Measurements from ENCODE around the gene FOSL1.

Gene FOSL1

GRCh38 chr11:65945941-65946558 is 45.9 kb upstream of the FOSL1 start:
- Histone ChIP-seq H3K27ac (ENCODE audit: low read depth, low read length) (no peak overlapping the region), H3K23ac (ENCODE audit: low read length) (no peak overlapping the region), H2BK5ac (ENCODE audit: low read depth, low read length, poor library complexity) (no peak overlapping the region), H3K9ac (ENCODE audit: low read length) (no peak overlapping the region), H3K79me1 (ENCODE audit: low read length) (no peaks in the 10 kb centered on the region), H3K27me3 (ENCODE audit: insufficient read depth, low read length) (no peaks in the 10 kb centered on the region), H3K4me3 (ENCODE audit: low read depth, low read length) (no peak overlapping the region), H3K36me3 (ENCODE audit: control insufficient read depth in 1 of 2, insufficient read depth in 2 of 2, low read length in 2 of 2) (no peaks in the 10 kb centered on the region), H3K14ac (ENCODE audit: low read length) (no peak overlapping the region), H3K4ac (ENCODE audit: low read depth, low read length) (no peak overlapping the region), H3K18ac (ENCODE audit: low read length) (no peak overlapping the region), H3K4me2 (ENCODE audit: low read length) (no peak overlapping the region), H4K8ac (ENCODE audit: low read depth, low read length) (no peak overlapping the region), H2AK5ac (ENCODE audit: low read length) (no peak overlapping the region), H2BK12ac (ENCODE audit: low read length) (no peak overlapping the region), H4K91ac (ENCODE audit: low read depth, low read length) (no peak overlapping the region), H3K79me2 (ENCODE audit: control insufficient read depth, insufficient read depth, low read length, poor library complexity) (no peaks in the 10 kb centered on the region), H3K4me1 (ENCODE audit: control insufficient read depth in 1 of 2, insufficient read depth in 2 of 2, low read length in 2 of 2) (no peaks in the 10 kb centered on the region), H4K12ac (ENCODE audit: low read depth, low read length) (no peak overlapping the region), H2BK120ac (ENCODE audit: insufficient read depth, low read length, poor library complexity) (no peak overlapping the region), H2AFZ (ENCODE audit: insufficient read depth, low read length, poor library complexity) (no peak overlapping the region), H3K9me3 (ENCODE audit: insufficient read depth, low read depth, low read length) (no peaks in the 10 kb centered on the region)
- WGBS (ENCODE audit: extremely low coverage, insufficient coverage, insufficient read length): no CpG with 5 or more reads among the region's 11 CpGs
- no peak for DNase-seq

GRCh38 chr11:65945430-65945911 is 45.3 kb upstream of the FOSL1 start, which contains the start of gene TSGA10IP:
Gene TSGA10IP, plus strand, starts transcription at chr11:65945480. Its CDS starts 196 bp downstream, at chr11:65945676.
- Histone ChIP-seq H3K4me3 (ENCODE audit: low read depth, low read length) (no peak within 1 kb of the TSS), H3K27ac (ENCODE audit: low read depth, low read length) (no peak within 1 kb of the TSS), H3K4me2 (ENCODE audit: low read length) (no peak within 1 kb of the TSS), H3K23ac (ENCODE audit: low read length) (no peak within 1 kb of the TSS), H2BK5ac (ENCODE audit: low read depth, low read length, poor library complexity) (no peak within 1 kb of the TSS), H4K8ac (ENCODE audit: low read depth, low read length) (no peak within 1 kb of the TSS), H2BK12ac (ENCODE audit: low read length) (no peak within 1 kb of the TSS), H2AK5ac (ENCODE audit: low read length) (no peak within 1 kb of the TSS), H3K14ac (ENCODE audit: low read length) (no peak within 1 kb of the TSS), H3K18ac (ENCODE audit: low read length) (no peak within 1 kb of the TSS), H3K79me2 (ENCODE audit: control insufficient read depth, insufficient read depth, low read length, poor library complexity) (no peaks in the 10 kb centered on the region), H3K27me3 (ENCODE audit: insufficient read depth, low read length) (no peaks in the 10 kb centered on the region), H2BK120ac (ENCODE audit: insufficient read depth, low read length, poor library complexity) (no peak within 1 kb of the TSS), H3K79me1 (ENCODE audit: low read length) (no peaks in the 10 kb centered on the region), H3K9ac (ENCODE audit: low read length) (no peak within 1 kb of the TSS), H3K4ac (ENCODE audit: low read depth, low read length) (no peak within 1 kb of the TSS), H2AFZ (ENCODE audit: insufficient read depth, low read length, poor library complexity) (no peak within 1 kb of the TSS), H4K12ac (ENCODE audit: low read depth, low read length) (no peak within 1 kb of the TSS), H3K9me3 (ENCODE audit: insufficient read depth, low read depth, low read length) (no peaks in the 10 kb centered on the region), H3K36me3 (ENCODE audit: control insufficient read depth in 1 of 2, insufficient read depth in 2 of 2, low read length in 2 of 2) (no peaks in the 10 kb centered on the region), H4K91ac (ENCODE audit: low read depth, low read length) (no peak within 1 kb of the TSS), H3K4me1 (ENCODE audit: control insufficient read depth in 1 of 2, insufficient read depth in 2 of 2, low read length in 2 of 2) (no peaks in the 10 kb centered on the region)
- no CpG with 5 or more reads among the region's 13 CpGs for WGBS (ENCODE audit: extremely low coverage, insufficient coverage, insufficient read length)
- no peak for DNase-seq

DNA sequence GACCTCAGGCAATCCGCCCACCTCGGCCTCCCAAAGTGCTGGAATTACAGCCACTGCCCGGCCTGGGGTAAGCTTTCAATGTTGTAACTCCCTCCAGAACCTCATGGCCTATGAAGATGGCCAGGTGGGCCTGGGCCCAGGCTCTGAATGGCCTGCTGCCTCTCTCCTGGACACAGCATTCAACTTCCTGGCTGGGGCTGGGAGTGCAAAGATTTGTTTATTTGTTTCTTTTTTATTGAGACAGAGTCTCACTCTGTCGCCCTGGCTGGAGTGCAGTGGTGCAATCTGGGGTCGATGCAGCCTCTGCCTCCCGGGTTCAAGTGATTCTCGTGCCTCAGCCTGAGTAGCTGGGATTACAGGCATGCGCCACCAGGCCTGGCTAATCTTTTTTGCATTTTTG is 44.6 kb upstream of the FOSL1 start:
- WGBS (ENCODE audit: extremely low coverage, insufficient coverage, insufficient read length): no CpG with 5 or more reads among the region's 8 CpGs
- no peaks in the 10 kb centered on the region for H3K27me3 ChIP-seq (ENCODE audit: insufficient read depth, low read length)
- no peak for DNase-seq
- H3K79me2 ChIP-seq (ENCODE audit: control insufficient read depth, insufficient read depth, low read length, poor library complexity): no peaks in the 10 kb centered on the region
- H3K9me3 ChIP-seq (ENCODE audit: insufficient read depth, low read depth, low read length): no peaks in the 10 kb centered on the region
- no peak overlapping the region for H3K4ac ChIP-seq (ENCODE audit: low read depth, low read length)
- no peak overlapping the region for H2AFZ ChIP-seq (ENCODE audit: insufficient read depth, low read length, poor library complexity)
- H3K27ac ChIP-seq (ENCODE audit: low read depth, low read length): no peak overlapping the region
- H2BK5ac ChIP-seq (ENCODE audit: low read depth, low read length, poor library complexity): no peak overlapping the region
- no peak overlapping the region for H2BK120ac ChIP-seq (ENCODE audit: insufficient read depth, low read length, poor library complexity)
- H3K4me3 ChIP-seq (ENCODE audit: low read depth, low read length): no peak overlapping the region
- H3K36me3 ChIP-seq (ENCODE audit: control insufficient read depth in 1 of 2, insufficient read depth in 2 of 2, low read length in 2 of 2): no peaks in the 10 kb centered on the region
- H4K12ac ChIP-seq (ENCODE audit: low read depth, low read length): no peak overlapping the region
- H2BK12ac ChIP-seq (ENCODE audit: low read length): no peak overlapping the region
- H3K79me1 ChIP-seq (ENCODE audit: low read length): no peaks in the 10 kb centered on the region
- H4K8ac ChIP-seq (ENCODE audit: low read depth, low read length): no peak overlapping the region
- no peak overlapping the region for H3K18ac ChIP-seq (ENCODE audit: low read length)
- H3K4me2 ChIP-seq (ENCODE audit: low read length): no peak overlapping the region
- no peak overlapping the region for H2AK5ac ChIP-seq (ENCODE audit: low read length)
- H4K91ac ChIP-seq (ENCODE audit: low read depth, low read length): no peak overlapping the region
- H3K23ac ChIP-seq (ENCODE audit: low read length): no peak overlapping the region
- no peak overlapping the region for H3K14ac ChIP-seq (ENCODE audit: low read length)
- H3K9ac ChIP-seq (ENCODE audit: low read length): no peak overlapping the region
- no peaks in the 10 kb centered on the region for H3K4me1 ChIP-seq (ENCODE audit: control insufficient read depth in 1 of 2, insufficient read depth in 2 of 2, low read length in 2 of 2)

DNA sequence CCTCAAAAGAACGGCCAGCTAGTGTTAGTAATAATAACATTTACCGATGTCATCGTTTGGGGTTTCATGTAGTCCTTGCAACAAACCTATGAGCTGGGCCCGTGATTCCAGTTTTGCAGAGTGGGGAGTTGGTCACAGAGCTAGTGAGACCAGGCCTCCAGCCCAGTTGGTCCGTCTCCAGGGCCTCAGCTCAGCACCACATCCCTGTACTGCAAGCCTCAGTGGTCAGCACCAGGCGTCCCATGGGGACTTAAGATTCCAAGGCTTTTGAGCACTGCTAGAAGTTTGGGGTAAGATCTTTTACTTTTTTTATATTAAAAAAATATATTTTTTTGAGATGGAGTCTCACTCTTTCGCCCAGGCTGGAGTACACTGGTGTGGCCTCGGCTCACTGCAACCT is 44.0 kb upstream of the FOSL1 start:
- Histone ChIP-seq H2AFZ (ENCODE audit: insufficient read depth, low read length, poor library complexity) (no peak overlapping the region), H3K9me3 (ENCODE audit: insufficient read depth, low read depth, low read length) (no peaks in the 10 kb centered on the region)
- no CpG with 5 or more reads among the region's 8 CpGs for WGBS (ENCODE audit: extremely low coverage, insufficient coverage, insufficient read length)

More for the DNA sequence above, 44.0 kb upstream of the FOSL1 start:
- H3K4me3 ChIP-seq (ENCODE audit: low read depth, low read length): no peak overlapping the region
- H3K79me1 ChIP-seq (ENCODE audit: low read length): no peaks in the 10 kb centered on the region
- no peak overlapping the region for H3K4me2 ChIP-seq (ENCODE audit: low read length)
- H3K14ac ChIP-seq (ENCODE audit: low read length): no peak overlapping the region
- no peaks in the 10 kb centered on the region for H3K27me3 ChIP-seq (ENCODE audit: insufficient read depth, low read length)
- H4K12ac ChIP-seq (ENCODE audit: low read depth, low read length): no peak overlapping the region
- no peak overlapping the region for H3K18ac ChIP-seq (ENCODE audit: low read length)
- no peak overlapping the region for H2BK12ac ChIP-seq (ENCODE audit: low read length)
- no peak overlapping the region for H3K23ac ChIP-seq (ENCODE audit: low read length)
- no peak overlapping the region for H2AK5ac ChIP-seq (ENCODE audit: low read length)
- no peaks in the 10 kb centered on the region for H3K79me2 ChIP-seq (ENCODE audit: control insufficient read depth, insufficient read depth, low read length, poor library complexity)
- no peak overlapping the region for H3K27ac ChIP-seq (ENCODE audit: low read depth, low read length)
- H3K9ac ChIP-seq (ENCODE audit: low read length): no peak overlapping the region
- no peaks in the 10 kb centered on the region for H3K4me1 ChIP-seq (ENCODE audit: control insufficient read depth in 1 of 2, insufficient read depth in 2 of 2, low read length in 2 of 2)
- H4K8ac ChIP-seq (ENCODE audit: low read depth, low read length): no peak overlapping the region
- H2BK5ac ChIP-seq (ENCODE audit: low read depth, low read length, poor library complexity): no peak overlapping the region
- H2BK120ac ChIP-seq (ENCODE audit: insufficient read depth, low read length, poor library complexity): no peak overlapping the region
- no peaks in the 10 kb centered on the region for H3K36me3 ChIP-seq (ENCODE audit: control insufficient read depth in 1 of 2, insufficient read depth in 2 of 2, low read length in 2 of 2)
- no peak for DNase-seq
- H4K91ac ChIP-seq (ENCODE audit: low read depth, low read length): no peak overlapping the region
- H3K4ac ChIP-seq (ENCODE audit: low read depth, low read length): no peak overlapping the region

Data from trophoblast cell (in vitro differentiated cells and primary cell).